Inflammatory macrophage (primary cell): Measurements from ENCODE around the gene ADK.
"Not testable (repeated sequence)": the region's sequence is repeated elsewhere in the genome, so short reads cannot be mapped to it uniquely, and the experiment has no call there.

Source experiments
- DNase-seq, 2 donors: peaks; one replicate each; pipeline ENCODE4 v3.0.0-alpha.2; 2020 to 2022

Gene ADK

GRCh38 chr10:74187237-74187636, 36.2 kb downstream of the ADK start:
- DNase-seq = no peak

- DNase-seq = not testable (repeated sequence)
Measured at GRCh38 chr10:74188617-74189016, 37.6 kb downstream of the ADK start.

GRCh38 chr10:74189999-74190421, 39.0 kb downstream of the ADK start:
- peak; percentile 55 to 58 for DNase-seq

GRCh38 chr10:74190494-74190893, 39.5 kb downstream of the ADK start:
- DNase-seq = no peak

DNA sequence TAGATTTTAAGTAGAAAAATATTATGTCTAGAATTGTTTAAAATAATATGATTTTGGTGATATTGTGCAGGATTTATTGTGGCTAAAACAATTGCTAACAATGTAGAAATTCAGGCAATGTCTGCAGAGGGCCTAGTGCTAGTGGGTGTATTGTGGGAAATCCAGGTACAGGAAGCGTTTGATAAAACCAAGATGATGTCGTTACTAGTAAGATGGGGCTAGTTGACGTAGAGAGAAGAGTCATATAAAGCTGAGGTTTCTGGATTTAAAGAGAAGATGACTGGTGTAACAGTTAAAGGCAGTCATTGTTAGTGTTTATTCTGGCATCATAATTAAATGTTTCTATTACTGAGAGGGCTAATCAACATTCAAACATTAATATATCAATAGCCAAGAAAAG, 43.5 kb downstream of the ADK start:
- no peak for DNase-seq

GRCh38 chr10:74194999-74195398, 44.0 kb downstream of the ADK start:
- no peak for DNase-seq

DNA sequence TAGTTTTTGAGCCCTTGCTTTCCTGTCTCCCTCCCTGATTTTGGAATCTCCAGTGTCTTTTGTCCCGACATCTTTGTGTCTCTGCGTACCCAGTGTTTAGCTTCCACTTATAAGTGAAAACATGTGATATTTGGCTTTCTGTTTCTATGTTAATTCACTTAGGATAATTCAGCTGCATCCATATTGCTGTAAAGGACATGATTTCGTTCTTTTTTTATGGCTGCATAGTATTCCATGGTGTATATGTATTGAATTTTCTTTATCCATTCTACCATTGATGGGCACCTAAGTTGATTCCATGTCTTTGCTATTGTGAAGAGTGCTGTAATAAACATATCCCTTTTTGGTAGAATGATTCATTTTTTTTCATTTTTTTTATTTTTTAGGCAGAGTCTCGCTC, 48.3 kb downstream of the ADK start:
- no peak for DNase-seq

- no peak for DNase-seq
Measured at GRCh38 chr10:74202356-74202755, 51.3 kb downstream of the ADK start.

- DNase-seq = no peak
Measured at GRCh38 chr10:74206746-74207145, 55.7 kb downstream of the ADK start.

DNA sequence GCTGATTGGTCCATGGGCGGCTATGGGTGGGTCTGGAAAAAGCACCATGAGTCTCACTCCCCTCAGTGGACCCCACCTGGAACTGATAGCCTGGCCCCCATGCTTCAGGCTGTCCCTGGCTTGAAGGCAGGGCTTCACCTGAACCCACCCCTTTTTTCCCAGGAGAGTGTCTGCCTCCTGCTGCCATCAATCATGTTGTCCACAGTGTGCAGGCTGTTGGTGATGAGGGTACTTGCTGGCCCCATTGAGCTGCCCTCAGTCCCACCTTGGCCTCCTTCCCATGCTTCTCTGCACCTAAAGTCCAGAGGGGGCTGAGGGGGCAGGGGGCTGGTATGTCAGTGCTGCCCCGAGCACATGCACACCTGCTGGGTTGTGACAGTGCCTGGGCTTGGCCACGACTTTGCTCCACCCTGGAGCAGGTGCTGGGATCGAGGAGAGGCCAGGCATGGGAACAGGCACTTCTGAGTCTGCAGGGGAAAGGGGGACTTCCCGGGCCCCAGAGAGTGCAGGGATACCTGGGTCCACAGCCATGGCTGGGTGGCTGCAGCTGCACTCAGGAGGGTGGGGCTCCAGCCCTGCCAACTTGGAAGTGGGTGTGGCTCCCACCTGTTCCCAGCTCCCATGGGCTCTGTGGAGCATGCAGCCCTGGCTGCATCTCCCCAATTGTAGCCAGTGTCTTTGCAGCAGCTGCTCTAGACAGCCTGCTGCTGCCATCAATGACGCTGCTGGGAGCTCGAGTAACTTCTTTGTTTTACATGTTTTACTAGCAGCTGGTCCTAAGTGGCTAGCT, 56.9 kb downstream of the ADK start:
- no peak for DNase-seq

GRCh38 chr10:74208997-74209396, 58.0 kb downstream of the ADK start:
- DNase-seq = no peak

- no peak for DNase-seq
Measured at GRCh38 chr10:74213019-74213418, 62.0 kb downstream of the ADK start.

- DNase-seq = peak in 1 of 2 donors; percentile 26
Measured at GRCh38 chr10:74213571-74214162, 62.6 kb downstream of the ADK start.

GRCh38 chr10:74217110-74217509, 66.1 kb downstream of the ADK start:
- DNase-seq = not testable (repeated sequence)

- DNase-seq = not testable (repeated sequence)
Measured at GRCh38 chr10:74222467-74222866, 71.4 kb downstream of the ADK start.

DNA sequence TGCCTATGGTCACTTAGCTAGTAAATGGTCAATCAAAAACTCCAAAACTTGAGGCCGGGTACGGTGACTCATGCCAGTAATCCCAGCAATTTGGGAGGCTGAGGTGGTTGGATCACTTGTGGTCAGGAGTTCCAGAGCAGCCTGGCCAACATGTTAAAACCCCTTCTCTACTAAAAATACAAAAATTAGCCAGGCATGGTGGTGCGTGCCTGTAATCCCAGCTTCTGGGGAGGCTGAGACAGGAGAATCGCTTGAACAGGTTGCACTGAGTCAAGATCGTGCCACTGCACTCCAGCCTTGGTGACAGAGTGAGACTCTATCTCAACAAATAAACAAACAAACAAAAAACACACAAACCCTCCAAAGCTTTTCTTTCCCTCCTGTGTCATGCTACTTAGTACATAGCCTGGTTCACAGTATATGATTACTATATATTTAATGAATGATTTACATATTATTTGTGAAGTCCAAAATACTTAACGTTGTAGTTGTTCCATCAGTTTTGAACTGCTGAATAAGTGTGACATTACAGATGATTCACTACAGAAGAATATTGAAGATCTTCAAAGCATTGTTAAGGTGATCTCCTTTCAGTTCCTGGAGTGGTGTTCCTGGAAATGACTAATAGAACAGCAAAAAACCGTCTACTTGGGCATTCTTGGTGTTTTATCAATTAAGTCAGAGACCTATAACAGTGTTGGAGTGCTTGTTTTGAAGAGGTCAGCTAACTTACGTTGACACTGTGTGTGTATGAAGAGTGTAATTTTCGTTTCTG, 72.9 kb downstream of the ADK start:
- DNase-seq = no peak

DNA sequence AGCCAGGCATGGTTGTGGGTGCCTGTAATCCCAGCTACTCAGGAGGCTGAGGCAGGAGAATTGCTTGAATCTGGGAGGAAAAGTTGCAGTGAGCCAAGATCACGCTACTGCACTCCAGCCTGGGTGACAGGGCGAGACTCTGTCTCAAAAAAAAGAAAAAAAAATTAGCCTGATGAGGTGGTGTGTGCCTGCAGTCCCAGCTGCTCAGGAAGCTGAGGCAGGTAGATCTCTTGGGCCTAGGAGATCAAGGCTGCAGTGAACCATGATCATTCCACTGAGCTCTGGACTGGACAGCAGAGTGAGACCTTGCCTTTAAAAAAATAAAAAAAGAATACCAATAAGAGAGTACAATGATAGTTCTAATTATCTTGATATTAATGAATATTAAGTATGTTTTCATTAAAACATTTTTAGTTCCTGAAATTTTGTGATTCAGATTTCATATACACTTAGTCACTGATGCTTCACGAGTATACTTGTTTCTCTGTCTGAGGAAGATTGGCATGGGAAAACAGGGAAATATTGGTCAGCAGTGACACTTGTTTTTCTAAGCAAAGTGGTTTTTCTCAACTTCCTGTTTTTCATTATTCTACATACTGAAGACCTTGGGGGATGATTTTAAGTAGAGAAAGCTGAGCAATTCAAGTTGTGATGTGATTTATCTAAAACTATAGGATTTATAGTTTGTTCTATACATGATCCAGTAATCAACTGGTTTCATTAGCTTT, 76.8 kb downstream of the ADK start:
- peak; percentile 78 to 91 for DNase-seq

- DNase-seq = peak in 1 of 2 donors; percentile 11
Measured at GRCh38 chr10:74231375-74231774, 80.4 kb downstream of the ADK start.

GRCh38 chr10:74233281-74233680, 82.3 kb downstream of the ADK start:
- no peak for DNase-seq

DNA sequence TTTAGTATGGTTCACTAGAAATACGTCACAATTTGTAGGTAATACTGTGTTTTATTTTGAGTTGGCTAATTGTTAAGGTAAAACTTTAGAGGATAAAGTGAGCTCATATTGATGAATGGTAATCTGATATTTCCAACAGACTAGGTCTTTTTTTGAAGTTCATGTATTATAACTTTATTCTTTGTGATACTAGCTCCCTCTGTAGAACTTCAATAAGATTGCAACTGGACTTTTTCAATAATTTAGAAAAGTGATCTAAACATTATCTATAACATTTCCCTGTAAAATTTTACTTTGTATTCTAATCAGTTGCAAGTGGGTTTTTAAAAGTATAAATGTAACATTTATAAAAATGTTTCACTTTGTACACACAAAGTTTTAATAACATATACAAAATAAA, 83.5 kb downstream of the ADK start:
- DNase-seq = no peak

DNA sequence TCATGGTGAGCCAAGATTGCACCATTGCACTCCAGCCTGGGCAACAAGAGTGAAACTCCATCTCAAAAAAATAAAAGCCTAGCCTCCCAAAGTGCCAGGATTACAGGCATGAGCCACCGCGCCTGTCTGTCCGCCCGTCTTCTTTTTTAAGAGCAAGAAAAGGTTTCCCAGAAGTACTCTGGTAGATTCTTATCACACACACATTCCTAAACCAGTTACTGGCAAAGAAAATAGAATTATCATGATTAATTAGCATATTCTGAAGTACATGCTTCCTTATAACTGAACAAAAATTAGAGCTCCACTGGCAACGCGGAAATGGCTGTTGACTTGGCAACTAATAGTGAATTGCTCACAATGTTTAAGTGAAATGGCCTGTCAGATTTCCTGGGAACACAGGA, 87.0 kb downstream of the ADK start:
- DNase-seq = peak; percentile 37 to 38

DNA sequence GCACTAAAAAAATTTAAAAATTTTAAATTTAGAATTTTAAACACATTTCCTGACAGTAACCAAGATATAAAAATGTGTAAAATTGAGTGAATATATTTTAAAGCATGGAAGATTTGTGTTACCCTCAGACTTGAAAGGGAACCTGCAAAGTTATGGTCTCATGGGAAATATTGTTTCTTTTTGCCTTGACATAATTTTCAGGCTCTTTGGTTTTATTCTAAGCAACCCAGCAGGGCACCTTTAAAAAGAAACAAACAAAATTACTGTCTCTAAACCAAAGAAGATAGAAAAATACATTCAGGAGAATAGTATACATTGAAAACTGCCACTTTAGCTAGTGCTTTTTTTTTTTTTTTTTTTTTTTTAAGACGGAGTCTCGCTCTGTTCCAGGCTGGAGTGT, 87.5 kb downstream of the ADK start:
- no peak for DNase-seq

GRCh38 chr10:74243067-74243466, 92.0 kb downstream of the ADK start:
- no peak for DNase-seq
